Mucosa of descending colon (tissue), 3 donors: ENCODE data around the gene TPRKB. TPM values are rescaled to one million over a fixed set of nuclear protein-coding genes. Genes with fewer than 3 reads are reported as not detected.

Experiments used
- ATAC-seq: fragments of 200-7000 bp; cut with Tn5 transposase; one replicate; pipeline ENCODE4 v1.9.1; 2020; ENCODE audit warnings: mild to moderate bottlenecking, moderate library complexity
- DNase-seq, 3 donors: peaks; one replicate each; pipeline ENCODE4 v3.0.0-alpha.2; 2020
- H3K36me3 ChIP-seq: fragments of 200-600 bp; one replicate; pipeline ENCODE4 v1.8.0; 2021; ENCODE audit warnings: low read depth, mild to moderate bottlenecking
- H3K4me1 ChIP-seq: fragments of 200-600 bp; one replicate; pipeline ENCODE4 v1.8.0; 2021; ENCODE audit warnings: low read depth, mild to moderate bottlenecking
- H3K4me3 ChIP-seq: fragments of 200-600 bp; one replicate; pipeline ENCODE4 v1.8.0; 2021; ENCODE audit warnings: mild to moderate bottlenecking
- H3K9me3 ChIP-seq: fragments of 200-600 bp; one replicate; pipeline ENCODE4 v1.8.0; 2021; ENCODE audit warnings: mild to moderate bottlenecking
- CTCF ChIP-seq: fragments of 200-600 bp; IDR thresholded peaks from one replicate; pipeline ENCODE4 v1.8.0; 2022; ENCODE audit warnings: antibody characterized with exemption, mild to moderate bottlenecking
- intact Hi-C, 2 donors: fragments of 100-400 bp; cut with DNase I in 1 of 2; cut with micrococcal nuclease in 1 of 2; formaldehyde crosslinking; loops; one replicate each; pipeline versions ENCODE4 v1.11.0 to v1.11.1; 2022; cut with DNase I, micrococcal nuclease
- total RNA-seq, 3 donors: library from RNA; stranded (reverse); fragmentation: NEBNext Ultra II Directional in 2 of 3; extraction: Animal tissue kit (Norgen Biotek cat#: 25700) in 2 of 3; gene quantifications; one replicate each; pipeline versions ENCODE4 v1.2.1 to v1.2.4, GENCODE V29; 2021 to 2023
- donor health status: DM: no; HTN: no; CAD: no; lungs with moderate emphysema.
- donor health status: DM: no; HTN: no; CAD: no.
- donor health status: DM: no; HTN: yes; CAD: no.

TPRKB gene
- total RNA-seq, 3 donors from 2014 or later: 22.3 to 33.5 (median 23.9) TPM

GRCh38 chr2:73776869-73777519 lies 39.8 kb upstream of the TPRKB start:
- ATAC-seq (no peak), DNase-seq (no peak)
- no peaks in the 10 kb centered on the region for H3K9me3 ChIP-seq
- H3K36me3 ChIP-seq: no peaks in the 10 kb centered on the region
- intact Hi-C loops: no loop called here
- no peak for TF ChIP-seq CTCF
- no peak overlapping the region for H3K4me3 ChIP-seq
- peaks cover 9% of the 10 kb centered on the region for H3K4me1 ChIP-seq

DNA sequence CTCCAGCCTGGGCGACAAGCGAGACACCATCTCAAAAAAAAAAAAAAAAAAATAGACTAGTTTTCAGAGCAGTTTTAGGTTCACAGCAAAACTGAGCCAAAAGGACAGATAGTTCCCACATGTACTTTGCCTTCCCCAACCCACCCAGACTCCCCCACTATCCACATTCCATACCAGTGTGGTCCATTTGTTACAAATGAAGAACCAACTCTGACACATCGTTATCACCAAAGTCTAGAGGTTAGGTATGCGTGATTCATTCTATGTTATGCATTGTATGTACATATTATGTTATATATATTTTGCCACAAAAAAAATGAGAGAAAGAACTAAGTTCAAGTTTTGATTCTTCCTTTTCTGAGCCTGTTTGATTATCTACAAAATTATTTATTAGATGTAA lies 39.2 kb upstream of the TPRKB start:
- DNase-seq: no peak
- H3K4me3 ChIP-seq: no peak overlapping the region
- no peak for TF ChIP-seq CTCF
- no peaks in the 10 kb centered on the region for H3K36me3 ChIP-seq
- H3K4me1 ChIP-seq: peaks cover 9% of the 10 kb centered on the region
- intact Hi-C loops: no loop called here
- ATAC-seq: no peak
- no peaks in the 10 kb centered on the region for H3K9me3 ChIP-seq

DNA sequence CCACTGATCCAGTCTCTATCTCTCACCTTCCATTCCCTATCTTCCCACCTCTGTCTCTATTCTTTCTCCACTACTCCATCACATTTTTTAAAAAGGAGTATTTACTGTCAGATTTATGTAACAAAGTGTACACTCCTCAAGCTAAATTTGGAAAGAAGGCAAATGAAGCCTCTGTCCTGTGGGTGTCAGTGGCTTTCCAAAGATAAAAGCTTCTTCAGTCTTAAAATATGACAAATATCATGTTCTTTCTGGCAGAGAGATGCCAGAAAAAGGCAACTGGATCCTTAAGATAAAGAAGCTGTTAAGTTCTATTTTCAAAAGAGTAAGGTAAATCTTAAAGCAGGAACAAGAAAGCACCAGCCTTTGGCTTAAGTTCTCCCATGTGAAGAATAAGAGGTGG lies 35.7 kb upstream of the TPRKB start:
- Histone ChIP-seq H3K9me3 (no peaks in the 10 kb centered on the region), H3K4me3 (no peak overlapping the region), H3K4me1 (no peaks in the 10 kb centered on the region), H3K36me3 (no peaks in the 10 kb centered on the region)
- intact Hi-C loops: no loop called here
- no peak for DNase-seq
- TF ChIP-seq CTCF: no peak
- ATAC-seq: no peak

GRCh38 chr2:73770725-73771124 lies 33.6 kb upstream of the TPRKB start:
- no peak for TF ChIP-seq CTCF
- intact Hi-C loops: no loop called here
- no peak for ATAC-seq
- DNase-seq: no peak
- no peak overlapping the region for H3K4me3 ChIP-seq
- H3K9me3 ChIP-seq: no peaks in the 10 kb centered on the region
- H3K4me1 ChIP-seq: no peaks in the 10 kb centered on the region
- H3K36me3 ChIP-seq: no peaks in the 10 kb centered on the region

DNA sequence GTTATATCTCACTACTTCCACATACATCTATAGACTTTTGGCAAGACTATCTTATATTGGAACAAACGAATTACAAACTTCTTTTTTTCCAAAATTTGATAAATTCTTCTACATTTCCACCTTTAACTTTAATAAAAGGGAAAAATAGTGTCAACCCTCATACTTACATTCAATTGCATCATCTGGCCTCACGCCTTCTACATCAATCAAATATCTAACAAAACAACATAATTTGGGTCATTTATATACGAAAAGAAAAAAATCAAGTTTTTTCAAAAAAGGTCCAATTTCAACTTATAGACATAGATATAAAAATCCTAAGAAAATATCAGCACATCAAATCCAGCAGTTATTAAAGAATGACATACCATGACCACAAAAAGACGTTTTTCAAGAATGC lies 29.8 kb upstream of the TPRKB start:
- TF ChIP-seq CTCF: no peak
- intact Hi-C loops: no loop called here
- ATAC-seq: no peak
- DNase-seq: no peak
- Histone ChIP-seq H3K4me1 (no peaks in the 10 kb centered on the region), H3K9me3 (no peaks in the 10 kb centered on the region), H3K36me3 (no peaks in the 10 kb centered on the region), H3K4me3 (no peak overlapping the region)

DNA sequence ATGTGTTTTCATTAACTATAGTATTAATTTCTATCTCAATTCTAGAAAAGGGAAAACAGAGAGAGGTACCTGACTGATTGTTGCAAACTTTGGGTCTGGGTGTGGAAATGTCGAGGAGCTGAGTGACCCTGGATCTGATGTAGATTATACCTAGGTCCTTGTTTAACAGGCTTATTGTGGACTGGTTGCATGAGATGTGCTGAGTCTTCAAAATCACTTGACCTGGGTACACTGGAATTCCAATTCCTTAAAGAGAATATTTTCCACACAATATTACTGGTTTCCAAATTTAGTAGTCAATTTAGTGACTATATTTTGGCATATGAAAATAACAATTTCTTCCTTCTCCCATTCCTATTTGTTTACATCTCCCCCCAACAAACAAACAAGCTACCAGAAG lies 29.2 kb upstream of the TPRKB start:
- Histone ChIP-seq H3K4me1 (no peaks in the 10 kb centered on the region), H3K4me3 (no peak overlapping the region), H3K9me3 (no peaks in the 10 kb centered on the region), H3K36me3 (no peaks in the 10 kb centered on the region)
- ATAC-seq (no peak), DNase-seq (no peak)
- intact Hi-C loops: no loop called here
- no peak for TF ChIP-seq CTCF
